ENCODE measurements around the gene MYL2.
A peak's percentile ranks its signal among the peaks of the same experiment; 100 is the strongest.

MYL2 gene

GRCh38 chr12:110885152-110885840 lies 35.1 kb downstream of the MYL2 start:
- H3K4me1 Mint-ChIP-seq = peaks cover 7% of the 10 kb centered on the region
- no peak overlapping the region for H3K27ac Mint-ChIP-seq
- ATAC-seq = no peak
- no peak overlapping the region for H3K4me3 Mint-ChIP-seq
- no peaks in the 10 kb centered on the region for H3K36me3 Mint-ChIP-seq
- H3K9me3 Mint-ChIP-seq = no peaks in the 10 kb centered on the region
- DNase-seq (ENCODE audit: low spot score in 2 of 2) = no peak

- H3K4me1 Mint-ChIP-seq = peaks cover 7% of the 10 kb centered on the region
- no peaks in the 10 kb centered on the region for H3K36me3 Mint-ChIP-seq
- H3K27ac Mint-ChIP-seq = no peak overlapping the region
- DNase-seq (ENCODE audit: low spot score in 2 of 2) (no peak), ATAC-seq (no peak)
- H3K9me3 Mint-ChIP-seq = no peaks in the 10 kb centered on the region
- no peak overlapping the region for H3K4me3 Mint-ChIP-seq
These were observed 37.1 kb downstream of the MYL2 start for GRCh38 chr12:110883251-110883650.

GRCh38 chr12:110880651-110881050 lies 39.7 kb downstream of the MYL2 start:
- Mint-ChIP-seq H3K36me3 (no peaks in the 10 kb centered on the region), H3K27ac (no peak overlapping the region), H3K9me3 (no peaks in the 10 kb centered on the region), H3K4me3 (no peak overlapping the region), H3K4me1 (no peaks in the 10 kb centered on the region)
- no peak for DNase-seq (ENCODE audit: low spot score in 2 of 2)
- ATAC-seq = no peak

- H3K27ac Mint-ChIP-seq = no peak overlapping the region
- ATAC-seq = no peak
These were observed 45.6 kb downstream of the MYL2 start for GRCh38 chr12:110874781-110875180.

GRCh38 chr12:110874351-110874750 lies 46.0 kb downstream of the MYL2 start:
- no peak overlapping the region for H3K4me3 Mint-ChIP-seq
- no peaks in the 10 kb centered on the region for H3K9me3 Mint-ChIP-seq
- H3K36me3 Mint-ChIP-seq = no peaks in the 10 kb centered on the region
- no peaks in the 10 kb centered on the region for H3K4me1 Mint-ChIP-seq
- DNase-seq (ENCODE audit: low spot score in 2 of 2) = no peak
- no peak for ATAC-seq
- no peak overlapping the region for H3K27ac Mint-ChIP-seq

More at GRCh38 chr12:110874781-110875180, 45.6 kb downstream of the MYL2 start:
- no peaks in the 10 kb centered on the region for H3K4me1 Mint-ChIP-seq
- DNase-seq (ENCODE audit: low spot score in 2 of 2) = no peak
- H3K36me3 Mint-ChIP-seq = no peaks in the 10 kb centered on the region
- no peak overlapping the region for H3K4me3 Mint-ChIP-seq
- no peaks in the 10 kb centered on the region for H3K9me3 Mint-ChIP-seq

GRCh38 chr12:110872100-110872499 lies 48.3 kb downstream of the MYL2 start:
- no peak overlapping the region for H3K4me3 Mint-ChIP-seq
- no peak for DNase-seq (ENCODE audit: low spot score in 2 of 2)
- no peak for ATAC-seq
- no peaks in the 10 kb centered on the region for H3K9me3 Mint-ChIP-seq
- no peaks in the 10 kb centered on the region for H3K36me3 Mint-ChIP-seq
- H3K27ac Mint-ChIP-seq = no peak overlapping the region
- no peaks in the 10 kb centered on the region for H3K4me1 Mint-ChIP-seq

- Mint-ChIP-seq H3K36me3 (no peaks in the 10 kb centered on the region), H3K4me3 (no peak overlapping the region), H3K4me1 (no peaks in the 10 kb centered on the region), H3K9me3 (no peaks in the 10 kb centered on the region), H3K27ac (no peak overlapping the region)
- no peak for DNase-seq (ENCODE audit: low spot score in 2 of 2)
- no peak for ATAC-seq
These were observed 50.6 kb downstream of the MYL2 start for GRCh38 chr12:110869803-110870202.

GRCh38 chr12:110869026-110869425 lies 51.4 kb downstream of the MYL2 start:
- no peak for ATAC-seq
- H3K27ac Mint-ChIP-seq = no peak overlapping the region
- H3K4me1 Mint-ChIP-seq = no peaks in the 10 kb centered on the region
- no peaks in the 10 kb centered on the region for H3K9me3 Mint-ChIP-seq
- no peak overlapping the region for H3K4me3 Mint-ChIP-seq
- no peak for DNase-seq (ENCODE audit: low spot score in 2 of 2)
- H3K36me3 Mint-ChIP-seq = no peaks in the 10 kb centered on the region

- ATAC-seq (no peak), DNase-seq (ENCODE audit: low spot score in 2 of 2) (no peak)
- Mint-ChIP-seq H3K4me3 (no peak overlapping the region), H3K9me3 (no peaks in the 10 kb centered on the region), H3K36me3 (no peaks in the 10 kb centered on the region), H3K27ac (no peak overlapping the region), H3K4me1 (peaks cover 15% of the 10 kb centered on the region)
These were observed 54.9 kb downstream of the MYL2 start for GRCh38 chr12:110865521-110865920.

GRCh38 chr12:110863161-110863560 lies 57.2 kb downstream of the MYL2 start:
- Mint-ChIP-seq H3K9me3 (no peaks in the 10 kb centered on the region), H3K27ac (peak overlapping the region; percentile 23), H3K36me3 (no peaks in the 10 kb centered on the region), H3K4me1 (peaks cover 16% of the 10 kb centered on the region), H3K4me3 (no peak overlapping the region)
- no peak for DNase-seq (ENCODE audit: low spot score in 2 of 2)
- ATAC-seq = no peak

GRCh38 chr12:110862329-110862728 lies 58.0 kb downstream of the MYL2 start:
- Mint-ChIP-seq H3K4me1 (peaks cover 16% of the 10 kb centered on the region), H3K27ac (peak overlapping the region; percentile 23), H3K4me3 (no peak overlapping the region), H3K36me3 (no peaks in the 10 kb centered on the region), H3K9me3 (no peaks in the 10 kb centered on the region)
- ATAC-seq (no peak), DNase-seq (ENCODE audit: low spot score in 2 of 2) (no peak)

- H3K27ac Mint-ChIP-seq = no peak overlapping the region
- H3K4me1 Mint-ChIP-seq = peaks cover 16% of the 10 kb centered on the region
- no peaks in the 10 kb centered on the region for H3K9me3 Mint-ChIP-seq
- DNase-seq (ENCODE audit: low spot score in 2 of 2) = no peak
- H3K4me3 Mint-ChIP-seq = no peak overlapping the region
- H3K36me3 Mint-ChIP-seq = no peaks in the 10 kb centered on the region
- no peak for ATAC-seq
These were observed 58.6 kb downstream of the MYL2 start for GRCh38 chr12:110861729-110862128.

Measured in stimulated activated effector memory CD8-positive, alpha-beta T cell treated with anti-CD3 and anti-CD28 coated beads, Interleukin-12 subunit alpha, Interleukin-12 subunit beta, amount 100 ng/mL, for 72 hours (primary cell).